ENCODE data around the gene TDRD9. TPM values are rescaled to one million over a fixed set of nuclear protein-coding genes. Genes with fewer than 3 reads are reported as not detected.
A peak's percentile ranks its signal among the peaks of the same experiment; 100 is the strongest.

TDRD9 gene
- total and polyA plus RNA-seq, 2 experiments from 2014 or later: 0.73 to 1.3 TPM

GRCh38 chr14:103905842-103906456 lies 22.3 kb upstream of the TDRD9 start:
- H3K27ac ChIP-seq: no peak overlapping the region
- no peaks in the 10 kb centered on the region for H3K27me3 ChIP-seq
- H3K4me1 ChIP-seq (ENCODE audit: insufficient read depth): peaks cover 3% of the 10 kb centered on the region
- no peak overlapping the region for H3K4me3 ChIP-seq
- TF ChIP-seq EZH2 (IDR thresholded peaks at IDR 0.05; ENCODE audit: borderline replicate concordance) (no peak), CTCF (IDR thresholded peaks at IDR 0.05; ENCODE audit: poor library complexity) (no peak), EZH2phosphoT487 (IDR thresholded peaks at IDR 0.05; ENCODE audit: low read depth, severe bottlenecking, unreplicated experiment) (no peak)
- WGBS (ENCODE audit: low lambda C conversion rate, missing lambda C conversion rate): 69% methylated on average over 22 of the region's 22 CpGs
- DNase-seq (ENCODE audit: low spot score): no peak
- H3K9me2 ChIP-seq (replicated peaks; ENCODE audit: insufficient read depth): no peaks in the 10 kb centered on the region
- no peak overlapping the region for H2AFZ ChIP-seq
- no peaks in the 10 kb centered on the region for H3K79me2 ChIP-seq
- no peaks in the 10 kb centered on the region for H3K9me3 ChIP-seq (ENCODE audit: low read depth)
- H3K36me3 ChIP-seq (replicated peaks; ENCODE audit: insufficient read depth, low read depth): no peaks in the 10 kb centered on the region
- H3K4me2 ChIP-seq: no peak overlapping the region
- H4K20me1 ChIP-seq (ENCODE audit: insufficient read depth, poor library complexity, severe bottlenecking): no peaks in the 10 kb centered on the region

DNA sequence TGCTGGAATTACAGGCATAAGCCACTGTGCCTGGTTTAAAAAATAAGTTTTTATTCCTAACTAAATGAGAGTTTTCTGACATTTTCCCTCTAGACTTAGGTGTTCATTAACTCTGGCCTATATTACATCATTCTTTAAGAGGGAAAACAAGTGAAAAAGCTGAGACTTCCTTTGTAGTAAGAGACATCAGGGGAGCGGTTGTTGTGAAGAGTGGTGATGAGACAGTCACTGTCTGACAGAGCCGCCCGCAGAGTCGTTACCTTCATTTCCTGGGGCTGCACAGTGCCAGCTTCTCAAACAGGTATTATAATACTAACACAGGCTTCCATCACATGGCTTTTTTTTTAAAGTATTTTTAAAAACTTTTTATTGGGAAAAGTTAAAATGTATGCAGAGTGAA lies 19.7 kb upstream of the TDRD9 start:
- Histone ChIP-seq H3K9me2 (replicated peaks; ENCODE audit: insufficient read depth) (no peaks in the 10 kb centered on the region), H2AFZ (no peak overlapping the region), H3K27me3 (no peaks in the 10 kb centered on the region), H3K4me3 (no peak overlapping the region), H3K79me2 (no peaks in the 10 kb centered on the region), H3K27ac (no peak overlapping the region), H3K9me3 (ENCODE audit: low read depth) (no peaks in the 10 kb centered on the region), H3K4me1 (ENCODE audit: insufficient read depth) (peaks cover 3% of the 10 kb centered on the region), H3K36me3 (replicated peaks; ENCODE audit: insufficient read depth, low read depth) (no peaks in the 10 kb centered on the region), H4K20me1 (ENCODE audit: insufficient read depth, poor library complexity, severe bottlenecking) (no peaks in the 10 kb centered on the region), H3K4me2 (no peak overlapping the region)
- TF ChIP-seq CTCF (IDR thresholded peaks at IDR 0.05; ENCODE audit: poor library complexity) (no peak), EZH2phosphoT487 (IDR thresholded peaks at IDR 0.05; ENCODE audit: low read depth, severe bottlenecking, unreplicated experiment) (no peak), EZH2 (IDR thresholded peaks at IDR 0.05; ENCODE audit: borderline replicate concordance) (no peak)
- DNase-seq (ENCODE audit: low spot score): no peak
- 96% methylated on average over 4 of the region's 4 CpGs for WGBS (ENCODE audit: low lambda C conversion rate, missing lambda C conversion rate)

DNA sequence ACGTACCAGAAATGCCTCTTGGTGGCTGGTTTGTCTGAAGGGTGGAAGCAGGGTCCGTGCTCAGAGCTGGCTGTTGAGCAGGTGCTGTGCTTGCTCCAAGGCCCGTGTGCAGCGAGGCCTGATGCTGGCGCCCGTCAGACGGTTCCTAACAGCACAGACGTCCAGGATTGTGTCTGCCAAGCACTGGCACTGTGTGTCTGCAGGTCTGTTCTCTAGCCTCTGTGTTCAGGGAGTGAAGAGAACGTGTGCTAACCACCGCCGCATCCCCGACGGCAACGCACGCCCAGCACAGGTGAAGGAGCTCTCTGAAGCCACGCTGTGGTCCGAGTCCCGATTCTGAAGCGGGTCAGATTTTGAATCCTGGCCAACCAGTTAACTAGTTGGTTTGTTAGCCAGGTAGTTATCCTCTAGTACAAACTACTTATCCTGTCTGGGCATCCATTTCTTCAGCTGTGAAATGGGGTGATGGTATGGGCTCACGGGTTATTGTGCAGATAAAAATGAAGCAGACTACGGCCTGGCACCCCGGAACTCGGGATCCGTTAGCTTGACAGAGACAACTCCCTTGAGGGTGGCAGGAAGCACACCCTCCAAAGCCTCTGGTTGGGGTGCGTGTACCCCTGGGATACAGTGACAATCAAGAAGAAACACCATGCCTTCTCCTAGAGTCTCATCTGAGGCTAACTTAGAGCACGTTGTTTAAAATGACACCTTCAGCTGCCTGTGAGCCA lies 18.6 kb upstream of the TDRD9 start:
- H3K27me3 ChIP-seq: no peaks in the 10 kb centered on the region
- peaks cover 3% of the 10 kb centered on the region for H3K4me1 ChIP-seq (ENCODE audit: insufficient read depth)
- peak overlapping the region; percentile 66 for H3K4me2 ChIP-seq
- H3K36me3 ChIP-seq (replicated peaks; ENCODE audit: insufficient read depth, low read depth): peaks cover 3% of the 10 kb centered on the region
- WGBS (ENCODE audit: low lambda C conversion rate, missing lambda C conversion rate): 94% methylated on average over 26 of the region's 26 CpGs
- H3K4me3 ChIP-seq: no peak overlapping the region
- H2AFZ ChIP-seq: peak overlapping the region; percentile 50
- H3K27ac ChIP-seq: peak overlapping the region; percentile 38
- peaks cover under 1% of the 10 kb centered on the region for H3K79me2 ChIP-seq
- no peaks in the 10 kb centered on the region for H4K20me1 ChIP-seq (ENCODE audit: insufficient read depth, poor library complexity, severe bottlenecking)
- no peak for DNase-seq (ENCODE audit: low spot score)
- TF ChIP-seq EZH2 (IDR thresholded peaks at IDR 0.05; ENCODE audit: borderline replicate concordance): no peak
- no peak for TF ChIP-seq EZH2phosphoT487 (IDR thresholded peaks at IDR 0.05; ENCODE audit: low read depth, severe bottlenecking, unreplicated experiment)
- TF ChIP-seq CTCF (IDR thresholded peaks at IDR 0.05; ENCODE audit: poor library complexity): no peak
- no peaks in the 10 kb centered on the region for H3K9me2 ChIP-seq (replicated peaks; ENCODE audit: insufficient read depth)
- no peaks in the 10 kb centered on the region for H3K9me3 ChIP-seq (ENCODE audit: low read depth)

Data from hepatocyte (in vitro differentiated cells).